Activated CD4-positive, alpha-beta T cell treated with anti-CD3 and anti-CD28 coated beads for 1 hour (primary cell): ENCODE results near the gene ST8SIA1.
A peak's percentile ranks its signal among the peaks of the same experiment; 100 is the strongest.
"Not testable (repeated sequence)": the region's sequence is repeated elsewhere in the genome, so short reads cannot be mapped to it uniquely, and the experiment has no call there.

Source experiments
- DNase-seq: peaks from one replicate; pipeline ENCODE4 v3.0.0-alpha.2; 2020

ST8SIA1 gene, protein sequence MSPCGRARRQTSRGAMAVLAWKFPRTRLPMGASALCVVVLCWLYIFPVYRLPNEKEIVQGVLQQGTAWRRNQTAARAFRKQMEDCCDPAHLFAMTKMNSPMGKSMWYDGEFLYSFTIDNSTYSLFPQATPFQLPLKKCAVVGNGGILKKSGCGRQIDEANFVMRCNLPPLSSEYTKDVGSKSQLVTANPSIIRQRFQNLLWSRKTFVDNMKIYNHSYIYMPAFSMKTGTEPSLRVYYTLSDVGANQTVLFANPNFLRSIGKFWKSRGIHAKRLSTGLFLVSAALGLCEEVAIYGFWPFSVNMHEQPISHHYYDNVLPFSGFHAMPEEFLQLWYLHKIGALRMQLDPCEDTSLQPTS

DNA sequence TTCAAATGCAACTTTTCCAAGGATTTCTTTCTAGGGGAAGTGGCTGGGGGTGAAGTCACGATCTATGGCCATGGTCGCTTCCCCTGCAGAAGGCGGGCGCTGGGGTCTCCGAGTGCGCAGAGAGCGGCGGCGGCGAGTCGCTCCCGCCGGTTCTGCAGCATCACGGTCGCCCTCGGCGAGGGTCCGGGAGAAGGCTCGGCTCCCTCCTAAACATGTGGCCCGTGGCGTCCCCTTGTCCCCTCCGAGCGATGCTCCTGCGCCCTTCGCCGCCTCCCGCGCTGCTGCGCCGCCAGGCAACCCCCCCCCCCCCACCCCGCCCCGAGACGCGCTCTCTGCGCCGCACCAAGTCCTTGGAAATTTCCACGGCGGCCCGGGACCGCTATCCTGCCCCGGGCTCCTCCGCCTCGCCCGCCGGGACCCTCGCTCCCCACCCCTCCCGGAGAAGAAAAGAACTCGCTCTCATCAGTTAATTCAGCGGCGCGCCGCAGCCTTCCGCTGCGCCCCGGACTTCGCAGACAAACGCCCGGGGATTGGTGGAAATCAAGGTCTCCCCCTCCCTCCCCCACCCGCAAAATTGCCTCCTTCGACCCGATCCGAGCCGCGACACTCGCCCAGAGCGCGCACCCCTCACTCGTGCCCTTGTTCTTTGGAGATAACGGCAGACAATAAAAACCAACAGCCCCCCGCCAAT, at the start of gene ST8SIA1:
ST8SIA1 (minus strand) TSS at position 298 of the 691 bp plus-strand sequence. CDS start 475 bp downstream, outside the sequence.
- peak; percentile 45 for DNase-seq

DNA sequence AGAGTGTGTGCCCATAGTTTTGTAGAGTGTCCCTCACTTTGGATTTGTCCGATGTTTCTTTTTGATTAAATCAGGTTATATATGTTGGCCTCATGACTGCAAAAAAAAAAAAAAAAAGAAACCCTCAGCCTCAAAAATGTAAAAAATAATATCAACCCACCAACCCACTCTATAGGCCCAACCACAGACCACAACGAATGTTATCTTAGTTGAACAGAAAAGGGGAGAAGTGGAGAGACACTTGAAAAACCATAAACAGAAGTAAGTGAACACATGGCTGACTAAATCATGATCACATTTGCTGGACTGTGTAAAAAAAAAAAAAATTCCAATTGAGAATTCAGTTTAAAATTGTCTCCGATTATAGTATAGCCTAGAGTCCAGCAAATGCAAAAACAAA, 45.5 kb upstream of the ST8SIA1 start:
- no peak for DNase-seq

DNA sequence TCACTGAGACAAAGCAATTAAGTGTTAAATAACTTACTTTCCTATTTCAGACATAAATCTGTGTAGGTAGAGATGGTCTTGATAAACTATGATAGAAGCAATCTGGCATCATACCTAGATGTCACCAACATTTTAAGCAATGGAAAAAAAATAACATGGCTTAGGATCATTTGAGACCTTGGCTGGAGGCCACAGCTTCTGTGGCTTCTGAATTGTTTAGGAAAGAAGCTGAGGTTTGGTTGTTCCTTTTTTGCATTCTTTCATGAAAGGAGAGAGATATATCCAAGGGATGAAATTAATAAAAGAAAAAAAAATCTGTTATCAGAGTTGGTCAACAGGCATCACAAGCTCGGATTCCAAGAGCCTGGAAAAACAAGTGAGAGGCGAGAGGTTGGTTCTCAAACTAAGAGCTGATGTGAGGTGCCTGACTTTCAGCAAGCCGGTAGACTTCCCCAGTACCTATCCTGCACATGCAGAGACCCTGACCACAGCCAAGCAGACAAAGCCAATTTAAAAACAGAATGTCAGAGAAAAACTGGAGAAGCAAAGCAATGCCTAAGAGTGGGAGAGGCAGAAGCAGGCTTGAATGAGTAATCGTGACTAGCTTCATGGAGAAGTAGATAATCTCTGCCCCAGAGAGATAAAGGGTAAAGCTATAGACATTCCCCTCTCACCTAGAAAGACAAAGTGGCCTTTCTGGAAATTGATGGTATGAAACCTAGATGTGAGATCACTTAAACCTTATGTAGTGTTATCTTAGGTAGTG, 43.4 kb upstream of the ST8SIA1 start:
- no peak for DNase-seq

DNA sequence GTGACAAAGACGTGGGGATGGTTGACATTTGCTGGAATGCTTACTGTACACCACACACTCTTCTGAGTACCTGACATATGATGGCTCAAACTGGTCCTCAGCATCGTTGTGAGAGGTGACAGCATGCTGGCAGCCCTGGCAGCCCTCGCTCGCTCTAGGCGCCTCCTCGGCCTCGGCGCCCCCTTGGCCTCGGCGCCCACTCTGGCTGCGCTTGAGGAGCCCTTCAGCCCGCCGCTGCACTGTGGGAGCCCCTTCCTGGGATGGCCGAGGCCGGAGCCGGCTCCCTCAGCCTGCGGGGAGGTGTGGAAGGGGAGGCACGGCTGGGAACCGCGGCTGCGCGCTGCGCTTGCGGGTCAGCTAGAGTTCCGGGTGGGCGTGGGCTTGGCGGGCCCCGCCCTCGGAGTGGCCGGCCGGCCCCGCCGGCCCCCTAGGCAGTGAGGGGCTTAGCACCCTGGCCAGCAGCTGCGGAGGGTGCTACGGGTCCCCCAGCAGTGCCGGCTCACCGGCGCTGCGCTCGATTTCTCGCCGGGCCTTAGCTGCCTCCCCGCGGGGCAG, 42.2 kb upstream of the ST8SIA1 start:
- DNase-seq: not testable (repeated sequence)

DNA sequence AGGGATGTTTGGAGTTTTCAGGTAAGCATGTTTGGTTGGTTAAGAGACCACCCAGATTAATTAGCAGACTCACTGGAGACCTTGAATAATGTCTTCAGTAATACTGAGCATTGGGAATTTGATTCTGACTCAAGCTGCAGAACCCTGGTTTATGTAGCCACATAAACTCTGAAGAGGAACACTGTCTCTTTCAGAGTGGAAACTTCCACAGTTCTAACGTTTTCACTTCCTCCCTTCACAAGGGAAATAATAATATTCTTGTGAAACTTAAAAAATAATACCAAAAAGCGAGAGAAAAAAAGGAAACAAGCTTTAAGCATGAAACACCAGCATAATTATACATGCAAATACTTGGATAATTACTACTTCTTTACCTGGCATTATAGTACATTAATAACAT, 40.0 kb upstream of the ST8SIA1 start:
- no peak for DNase-seq

DNA sequence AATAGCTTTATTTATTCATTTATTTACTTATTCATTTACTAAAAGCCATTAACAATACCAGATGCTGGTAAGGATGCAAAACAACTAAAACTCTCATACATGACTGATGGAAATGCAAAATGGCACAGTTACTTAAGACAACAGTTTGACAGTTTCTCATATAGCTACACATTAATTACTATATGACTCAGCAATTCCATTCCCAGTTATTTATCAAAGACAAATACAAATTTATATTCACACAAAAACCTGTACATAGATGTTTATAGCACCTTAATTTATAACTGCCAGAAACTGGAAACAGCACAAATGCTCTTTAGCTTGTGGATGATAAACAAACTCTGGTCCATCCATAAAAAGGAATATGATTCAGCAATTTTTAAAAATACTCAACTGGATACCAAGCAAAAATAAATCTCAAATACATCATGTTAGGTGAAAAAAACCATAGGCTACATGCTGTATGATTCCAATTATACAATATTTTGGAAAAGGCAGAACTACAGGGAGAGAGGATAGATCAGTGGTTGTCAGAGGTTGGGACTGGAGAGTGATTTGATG, 37.9 kb upstream of the ST8SIA1 start:
- no peak for DNase-seq

DNA sequence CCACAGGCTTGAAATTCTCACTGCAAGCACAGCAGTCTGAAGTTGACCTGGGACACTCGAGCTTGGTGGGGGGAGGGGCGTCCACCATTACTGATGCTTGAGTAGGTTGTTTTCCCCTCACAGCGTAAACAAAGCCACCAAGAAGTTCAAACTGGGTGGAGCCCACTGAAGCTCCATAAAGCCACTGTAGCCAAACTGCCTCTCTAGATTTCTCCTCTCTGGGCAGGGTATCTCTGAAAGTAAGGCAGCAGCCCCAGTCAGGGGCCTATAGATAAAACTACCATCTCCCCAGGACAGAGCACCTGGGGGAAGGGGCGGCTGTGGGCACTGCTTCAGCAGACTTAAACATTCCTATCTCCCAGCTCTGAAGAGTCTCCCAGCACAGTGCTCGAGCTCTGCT, 31.7 kb upstream of the ST8SIA1 start:
- DNase-seq: no peak

DNA sequence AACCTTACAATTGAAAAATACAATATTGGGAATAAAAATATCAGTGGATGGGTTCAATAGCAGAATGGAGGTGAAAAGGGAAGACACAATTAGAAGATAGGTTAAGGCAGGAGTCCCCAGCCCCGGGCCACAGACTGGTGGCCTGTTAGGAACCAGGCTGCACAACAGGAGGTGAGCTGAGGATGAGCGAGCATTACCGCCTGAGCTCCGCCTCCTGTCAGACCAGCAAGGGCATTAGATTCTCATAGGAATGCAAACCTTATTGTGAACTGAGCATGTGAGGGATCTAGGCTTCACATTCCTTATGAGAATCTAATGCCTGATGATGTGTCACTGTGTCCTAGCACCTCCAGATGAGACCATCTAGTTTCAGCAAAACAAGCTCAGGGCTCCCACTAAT, 27.3 kb upstream of the ST8SIA1 start:
- DNase-seq: no peak

DNA sequence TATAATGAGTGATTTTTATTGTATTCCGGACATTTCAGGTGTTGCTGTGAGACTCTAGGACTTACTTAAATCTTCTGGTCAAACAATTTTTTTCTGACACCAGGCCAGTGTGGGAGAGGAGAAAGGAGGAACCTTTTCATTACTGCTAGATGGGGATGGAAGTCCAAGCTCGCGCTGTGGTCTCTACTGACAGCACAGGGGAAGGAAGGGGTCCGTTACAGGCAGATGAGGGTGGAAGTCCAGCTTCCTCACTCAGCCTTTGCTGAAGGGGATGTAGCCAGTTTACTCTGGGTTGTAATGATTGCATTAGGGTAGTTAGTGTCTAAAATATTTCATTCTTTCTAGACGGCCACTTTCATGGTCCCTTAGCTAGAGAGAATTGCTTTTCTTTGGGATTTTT, 26.3 kb upstream of the ST8SIA1 start:
- no peak for DNase-seq

DNA sequence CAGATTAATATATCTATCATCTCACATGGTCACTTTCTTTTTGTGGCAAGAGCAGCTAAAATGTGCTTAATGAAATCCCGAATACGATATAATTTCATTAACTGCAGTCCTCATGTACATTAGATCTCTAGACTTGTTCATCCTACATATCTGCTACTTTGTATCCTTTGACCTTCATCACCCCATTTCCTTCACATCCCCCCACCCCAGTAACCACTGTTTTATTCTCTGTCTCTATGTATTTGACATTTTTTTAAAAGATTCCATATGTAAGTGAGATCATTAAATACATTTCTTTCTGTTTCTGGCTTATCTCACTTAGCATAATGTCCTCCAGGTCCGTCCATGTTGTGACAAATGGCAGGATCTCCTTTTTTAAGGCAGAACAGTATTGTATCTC, 23.0 kb upstream of the ST8SIA1 start:
- DNase-seq: no peak

DNA sequence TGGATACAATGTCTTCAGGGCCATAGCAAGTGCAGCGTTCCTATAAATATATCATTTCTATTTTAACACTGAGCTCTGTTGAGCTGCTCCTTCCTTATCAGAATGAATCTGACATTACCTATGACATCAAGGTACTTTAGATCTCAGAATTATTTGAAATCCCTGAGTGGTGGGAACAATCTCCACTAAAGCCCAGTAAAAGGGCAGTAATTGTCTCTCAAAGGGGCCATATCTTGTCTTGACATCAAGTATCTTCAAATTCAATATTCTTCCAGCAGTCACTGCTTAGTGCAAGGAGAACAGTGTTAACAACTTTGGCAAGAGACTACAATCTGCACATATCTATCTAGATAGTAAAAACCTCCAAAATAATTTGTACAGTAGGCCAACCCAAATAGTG, 21.7 kb upstream of the ST8SIA1 start:
- no peak for DNase-seq

DNA sequence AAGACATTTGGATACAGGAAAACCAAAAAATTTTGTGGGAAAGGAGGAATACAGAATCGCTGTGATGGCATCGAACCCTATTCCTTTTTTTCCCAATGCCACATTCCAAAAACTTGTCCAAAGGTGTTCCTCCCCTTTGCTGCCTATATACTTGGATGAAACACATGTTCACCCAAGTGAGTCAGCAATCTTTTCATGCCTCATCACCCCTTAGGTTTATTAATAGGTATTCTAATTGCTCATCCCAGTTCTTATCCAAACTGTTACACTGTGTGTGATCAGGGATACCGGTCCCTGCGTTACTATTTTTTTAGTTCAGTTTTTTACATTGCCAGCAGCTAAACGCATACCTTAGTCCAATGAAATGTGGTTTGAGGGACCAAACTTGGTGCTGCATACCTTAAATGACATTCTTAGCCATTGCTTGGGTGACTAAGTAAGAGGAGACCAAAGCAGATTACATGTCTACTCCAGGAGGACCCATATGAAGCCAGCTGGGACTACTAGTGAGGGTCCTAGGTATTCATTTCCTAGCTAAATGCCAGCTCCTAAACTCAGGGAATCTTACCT, 20.6 kb upstream of the ST8SIA1 start:
- no peak for DNase-seq

DNA sequence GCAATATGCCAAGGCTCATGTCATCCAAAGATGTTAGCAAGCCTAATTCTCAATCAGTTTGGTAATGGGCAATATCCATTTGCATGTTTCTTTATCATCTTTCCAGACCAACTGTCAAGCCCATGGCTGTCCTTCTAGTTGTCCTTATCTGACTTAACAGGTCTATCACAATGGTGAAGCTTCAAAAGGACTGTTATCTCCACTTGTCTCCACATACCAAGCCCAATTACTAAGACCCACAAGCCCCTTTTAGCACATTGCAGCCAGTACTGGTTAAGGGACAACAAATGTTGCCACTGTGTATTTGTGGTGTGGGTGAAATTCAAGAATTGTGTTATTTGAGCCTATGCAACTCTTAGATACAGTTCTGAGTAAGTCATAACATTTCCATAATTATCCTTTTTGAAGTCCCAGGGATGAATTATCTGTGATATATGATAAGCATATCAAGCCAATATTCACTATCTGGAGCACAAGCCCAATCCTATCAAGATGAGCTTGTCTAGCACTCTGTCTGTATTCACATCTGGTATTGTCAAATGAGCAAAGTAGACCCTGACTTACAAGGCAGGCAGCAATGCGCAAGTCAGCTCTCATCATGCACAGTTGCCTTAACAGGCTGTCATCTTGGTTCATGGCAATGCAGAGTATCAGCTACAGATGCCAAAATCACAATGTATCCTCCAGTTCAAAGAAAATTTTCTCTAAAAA, 19.3 kb upstream of the ST8SIA1 start:
- no peak for DNase-seq

DNA sequence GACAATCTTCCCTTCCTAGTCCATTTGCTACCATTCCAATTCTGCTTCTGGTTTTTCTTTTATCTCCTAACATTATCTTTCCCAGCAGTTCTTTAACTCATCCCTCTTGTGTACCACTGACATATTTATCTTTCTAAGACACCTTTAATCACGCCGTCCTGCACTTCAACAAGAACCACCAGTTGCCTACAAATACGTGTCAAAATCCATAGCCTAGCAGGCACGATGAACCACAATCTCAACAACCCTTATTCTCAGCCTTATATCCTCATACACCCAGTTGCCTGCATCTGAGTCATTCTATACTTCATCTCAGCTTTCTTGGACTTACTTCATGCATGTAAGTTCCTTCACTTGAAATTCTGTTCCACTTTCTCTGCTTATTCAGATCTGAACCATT, 16.4 kb upstream of the ST8SIA1 start:
- no peak for DNase-seq

DNA sequence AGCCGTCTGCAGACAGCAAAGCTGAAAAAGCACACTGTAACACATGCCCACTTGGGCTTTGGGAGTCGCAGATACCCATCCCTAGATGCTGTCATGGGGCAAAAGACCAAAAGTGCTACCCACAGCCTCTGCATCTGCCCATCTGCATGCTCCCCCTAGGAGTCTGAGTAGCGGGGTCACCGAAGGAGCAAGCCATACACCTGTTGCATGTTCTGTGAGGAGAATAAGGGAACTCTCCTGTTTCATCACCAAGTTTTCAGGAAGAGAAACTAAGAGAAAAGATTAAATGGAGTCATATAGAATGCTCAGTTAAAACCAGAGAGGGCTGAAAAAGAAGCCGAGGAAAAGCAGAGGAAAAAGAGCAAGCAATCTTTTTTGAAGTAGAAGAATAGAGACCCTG, 13.7 kb upstream of the ST8SIA1 start:
- DNase-seq: no peak

DNA sequence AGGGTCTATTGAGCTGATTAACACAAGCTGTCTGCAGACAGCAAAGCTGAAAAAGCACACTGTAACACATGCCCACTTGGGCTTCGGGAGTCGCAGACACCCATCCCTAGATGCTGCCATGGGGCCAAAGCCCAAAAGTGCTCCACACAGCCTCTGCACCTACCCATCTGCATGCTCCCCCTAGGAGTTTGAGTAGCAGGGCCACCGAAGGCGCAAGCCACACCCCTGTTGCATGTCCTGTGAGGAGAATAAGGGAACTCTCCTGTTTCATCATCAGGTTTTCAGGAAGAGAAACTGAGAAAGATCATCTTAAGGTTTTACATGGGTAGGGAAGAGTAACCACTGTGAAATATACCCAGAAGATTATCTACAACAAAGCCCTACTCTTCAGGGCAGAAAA, 5.6 kb upstream of the ST8SIA1 start:
- no peak for DNase-seq

DNA sequence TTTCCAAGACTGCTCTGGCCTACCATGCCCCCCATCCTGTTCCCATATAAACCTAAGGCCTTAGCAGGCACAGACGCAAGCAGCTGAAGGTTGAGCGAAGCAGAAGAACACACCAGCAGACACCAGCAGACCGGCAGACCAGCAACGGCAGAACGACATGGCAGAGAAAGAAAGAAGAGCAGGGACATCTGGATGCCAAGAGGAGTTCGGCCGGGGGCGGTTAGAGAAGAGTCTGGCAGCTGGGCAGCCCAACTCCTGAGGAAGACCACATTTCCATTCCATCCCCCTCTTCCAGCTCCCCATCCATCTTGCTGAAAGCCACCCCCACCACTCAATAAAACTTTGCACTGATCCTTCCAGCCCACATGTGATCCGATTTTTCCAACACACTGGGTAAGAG, 5.2 kb upstream of the ST8SIA1 start:
- no peak for DNase-seq

DNA sequence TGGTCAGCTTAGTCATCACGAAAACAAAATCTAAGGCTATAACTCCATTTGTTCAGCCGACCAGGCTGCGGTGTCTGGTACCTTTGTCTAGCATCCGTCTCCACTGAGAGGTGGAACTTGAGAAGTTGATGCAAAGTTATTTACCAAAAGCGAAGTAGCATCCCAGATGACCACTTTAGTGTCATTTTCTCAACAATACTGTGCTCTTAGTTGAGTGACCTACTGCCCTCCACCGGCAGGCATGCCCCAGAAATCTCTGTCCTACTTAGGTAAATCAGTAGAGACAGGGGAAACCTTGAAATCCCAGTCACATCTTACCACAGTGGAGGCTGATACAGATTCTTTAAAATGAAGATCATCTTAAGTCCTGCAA, 1.3 kb upstream of the ST8SIA1 start:
- DNase-seq: no peak

DNA sequence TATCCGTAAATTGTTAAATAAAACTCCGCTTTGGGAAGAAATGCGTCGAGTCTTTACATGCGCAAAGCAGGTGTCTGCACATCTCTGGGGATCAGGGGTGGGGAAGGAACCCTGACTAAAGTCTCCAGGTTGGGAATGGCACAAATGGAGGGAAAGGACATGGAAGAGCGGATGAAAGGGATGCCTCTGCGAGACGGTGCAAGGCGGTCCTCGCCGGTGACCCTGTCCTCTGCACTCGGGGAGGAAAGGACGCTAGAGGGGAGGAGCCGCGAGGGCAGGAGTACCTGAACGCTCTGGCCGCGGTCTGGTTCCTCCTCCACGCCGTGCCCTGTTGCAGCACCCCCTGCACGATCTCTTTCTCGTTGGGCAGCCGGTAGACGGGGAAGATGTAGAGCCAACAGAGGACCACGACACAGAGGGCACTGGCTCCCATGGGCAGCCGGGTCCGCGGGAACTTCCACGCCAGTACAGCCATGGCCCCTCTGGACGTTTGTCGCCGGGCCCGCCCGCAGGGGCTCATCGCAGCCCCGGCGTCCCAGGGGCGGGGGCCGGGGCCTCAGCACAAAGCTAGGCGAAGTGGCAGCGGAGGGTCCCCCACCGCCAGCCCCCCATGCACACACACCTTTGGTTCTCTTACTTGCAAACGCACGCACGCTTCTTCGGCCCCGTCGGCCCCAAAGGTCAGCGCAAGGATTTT, 646 bp downstream of the ST8SIA1 start:
- DNase-seq: no peak

DNA sequence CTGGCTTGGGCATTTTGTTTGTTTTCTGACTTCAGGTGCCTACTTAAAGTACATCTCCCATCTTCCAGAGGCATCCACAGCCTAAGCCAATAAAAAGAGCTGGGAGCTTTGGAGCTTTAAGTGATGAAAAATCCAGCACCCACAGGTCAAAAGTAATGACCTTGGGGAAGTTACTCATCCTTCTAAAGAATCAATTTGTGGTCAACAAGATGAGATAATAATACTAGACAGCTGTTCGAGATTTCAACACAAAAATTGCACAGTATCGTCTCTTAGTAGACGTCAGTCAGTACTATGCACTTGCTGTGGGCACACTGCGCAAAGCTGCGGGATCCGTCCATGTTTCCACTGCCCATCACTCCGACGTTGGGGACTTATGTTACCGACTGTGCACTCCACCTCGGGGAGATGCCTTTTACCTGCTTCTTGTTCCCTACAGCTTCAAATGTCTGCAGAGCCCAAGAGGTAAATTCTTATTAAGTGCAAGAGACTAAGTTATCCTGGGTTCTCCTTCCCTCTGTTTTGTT, 1.3 kb downstream of the ST8SIA1 start:
- DNase-seq: no peak

DNA sequence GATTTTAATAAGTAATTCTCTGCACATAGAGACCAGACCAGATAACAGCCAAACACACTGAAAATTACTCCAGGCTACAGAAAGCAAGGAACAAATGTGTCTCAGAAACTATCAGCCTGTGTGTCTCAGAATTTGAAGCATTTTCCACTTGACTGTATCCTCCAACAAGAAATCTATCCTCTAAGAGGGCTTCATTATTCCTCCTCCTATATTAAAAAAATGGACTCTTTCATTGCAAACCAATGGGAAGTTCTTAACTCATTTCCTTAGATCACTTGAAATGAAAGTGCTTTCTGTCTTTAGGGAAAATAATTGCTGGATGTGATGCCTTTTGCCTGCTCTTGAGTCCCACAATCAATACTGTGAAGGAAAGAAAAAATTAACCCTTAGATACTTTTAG, 2.3 kb downstream of the ST8SIA1 start:
- DNase-seq: no peak
